Gastroesophageal sphincter (tissue), 4 donors: ENCODE data around the gene PRH2. TPM values are rescaled to one million over a fixed set of nuclear protein-coding genes. Genes with fewer than 3 reads are reported as not detected.

Source experiments
- ATAC-seq: fragments of 150-250 bp; one replicate; pipeline ENCODE4 v1.9.1; 2016; ENCODE audit warnings: mild to moderate bottlenecking, moderate library complexity
- H3K27ac ChIP-seq, 4 donors: fragments of 200-600 bp; sonication (generic) in 3 of 4; 1 replicate in 3 of 4; 2 replicates in 1 of 4; pipeline ENCODE4 v1.5.1; 2016 to 2019
- H3K27me3 ChIP-seq: fragments of 200-600 bp; sonication (generic); one replicate; pipeline ENCODE4 v1.5.1; 2019
- H3K36me3 ChIP-seq, 2 donors: fragments of 200-600 bp; sonication (generic); one replicate each; pipeline ENCODE4 v1.5.1; 2019; ENCODE audit warnings: control low read depth in 1 of 2
- H3K4me1 ChIP-seq, 3 donors: fragments of 200-600 bp; sonication (generic); 1 replicate in 2 of 3; 2 replicates in 1 of 3; pipeline ENCODE4 v1.5.1; 2016 to 2019; ENCODE audit warnings: control low read depth in 2 of 3
- H3K4me3 ChIP-seq, 2 donors: fragments of 200-600 bp; sonication (generic); one replicate each; pipeline ENCODE4 v1.5.1; 2019; ENCODE audit warnings: mild to moderate bottlenecking in 1 of 2, moderate library complexity in 1 of 2
- H3K9me3 ChIP-seq, 3 donors: fragments of 200-600 bp; sonication (generic); one replicate each; pipeline ENCODE4 v1.5.1; 2017 to 2019; ENCODE audit warnings: control low read depth in 2 of 3
- EP300 ChIP-seq: sonication (generic); formaldehyde crosslinking; IDR thresholded peaks from one replicate; pipeline ENCODE4 v1.6.1; 2017; ENCODE audit warnings: antibody characterized with exemption, mild to moderate bottlenecking
- POLR2A ChIP-seq, 2 donors: fragments of 450-650 bp; IDR thresholded peaks; one replicate each; pipeline ENCODE4 v1.6.1; 2017; ENCODE audit warnings: antibody characterized with exemption in 2 of 2, mild to moderate bottlenecking in 2 of 2, moderate library complexity in 1 of 2
- POLR2AphosphoS5 ChIP-seq: sonication (generic); formaldehyde crosslinking; IDR thresholded peaks from one replicate; pipeline ENCODE4 v1.6.1; 2017; ENCODE audit warnings: antibody characterized with exemption
- WGBS, 2 donors: methylation state at CpG; one replicate each; pipeline ENCODE4 v1.1.5; 2018; ENCODE audit warnings: low coverage in 1 of 2; 5-methylcytosine and 5-hydroxymethylcytosine counted together
- total RNA-seq, 4 donors: library from RNA; depleted of rRNA; stranded (reverse); fragments of >200 nt; gene quantifications; one replicate each; pipeline ENCODE4 v1.1.0, GENCODE V29; 2016
- TF ChIP-seq, protein P1 (sequence below), 4 experiments: fragments of 200-600 bp in 2 of 4; fragments of 450-650 bp in 2 of 4; sonication (generic) in 1 of 4; IDR thresholded peaks; one replicate each; pipeline ENCODE4 v1.5.1; 2017 to 2019; ENCODE audit warnings: antibody characterized with exemption in 4 of 4, mild to moderate bottlenecking in 2 of 4, moderate library complexity in 2 of 4

PRH2 gene
- total RNA-seq = 1 to 10 TPM in 1 of 4 donors, not detected in 3; 6.0 TPM

DNA sequence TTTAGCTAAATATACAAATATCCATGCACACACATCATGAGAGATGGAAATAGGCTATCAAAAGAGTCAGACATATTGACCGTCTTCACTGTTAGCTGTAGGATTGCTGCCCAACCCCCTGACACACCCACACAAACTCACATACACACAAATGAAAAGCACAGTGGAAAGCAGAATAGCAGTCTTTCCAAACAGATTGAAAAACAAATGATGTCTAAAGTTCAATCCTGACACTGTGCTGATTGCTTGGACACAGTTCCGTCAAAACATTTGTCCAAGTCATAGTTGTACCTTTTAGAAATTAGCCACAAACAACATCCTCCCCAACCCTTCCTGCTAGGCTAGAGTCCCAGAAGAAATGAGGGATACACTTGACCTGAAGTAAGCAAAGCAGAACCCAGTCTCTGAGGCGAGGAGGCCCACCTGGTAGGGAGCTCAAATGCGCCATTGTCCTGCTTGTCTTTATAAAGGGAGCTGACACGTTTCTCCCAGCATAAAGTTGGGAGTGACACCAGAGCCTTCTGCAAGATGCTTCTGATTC is at the start of gene PRH2:
Gene PRH2, plus strand, starts transcription at position 491 of the 541 bp plus-strand sequence. Its CDS starts 38 bp downstream, at position 529.
- no peak within 1 kb of the TSS for H3K27ac ChIP-seq

DNA sequence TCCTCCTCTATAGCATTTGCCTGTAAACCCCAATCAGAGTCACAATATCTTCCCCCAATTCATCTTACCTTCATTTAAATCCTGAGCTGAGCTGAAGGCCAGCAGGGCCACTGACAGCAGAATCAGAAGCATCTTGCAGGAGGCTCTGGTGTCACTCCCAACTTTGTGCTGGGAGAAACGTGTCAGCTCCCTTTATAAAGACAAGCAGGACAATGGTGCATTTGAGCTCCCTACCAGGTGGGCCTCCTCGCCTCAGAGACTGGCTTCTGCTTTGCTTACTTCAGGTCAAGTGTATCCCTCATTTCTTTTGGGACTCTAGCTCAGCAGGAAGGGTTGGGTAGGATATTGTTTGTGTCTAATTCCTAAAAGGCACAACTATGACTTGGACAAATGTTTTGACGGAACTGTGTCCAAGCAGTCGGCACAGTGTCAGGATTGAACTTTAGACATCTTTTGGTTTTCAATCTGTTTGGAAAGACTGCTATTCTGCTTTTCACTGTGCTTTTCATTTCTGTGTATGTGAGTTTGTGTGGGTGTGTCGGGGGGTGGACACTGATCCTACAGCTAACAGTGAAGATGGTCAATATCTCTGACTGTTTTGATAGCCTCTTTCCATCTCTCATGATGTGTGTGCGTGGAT is 44.8 kb upstream of the PRH2 start, which contains the start of gene PRH1:
Gene PRH1, minus strand, starts transcription at position 170 of the 640 bp plus-strand sequence. Its CDS starts 38 bp downstream, at position 132.
- H3K27ac ChIP-seq = no peak within 1 kb of the TSS
- no peaks in the 10 kb centered on the region for H3K9me3 ChIP-seq
- no peak for ATAC-seq
- H3K4me1 ChIP-seq = no peaks in the 10 kb centered on the region
- H3K4me3 ChIP-seq = no peak within 1 kb of the TSS
- 81 to 92% methylated on average over 2 to 3 of the region's 6 CpGs for WGBS, 2 donors
- H3K27me3 ChIP-seq = no peaks in the 10 kb centered on the region
- TF ChIP-seq POLR2A (IDR thresholded peaks at IDR 0.05) (no peak), POLR2AphosphoS5 (no peak), EP300 (no peak)
- TF ChIP-seq, protein P1, sequence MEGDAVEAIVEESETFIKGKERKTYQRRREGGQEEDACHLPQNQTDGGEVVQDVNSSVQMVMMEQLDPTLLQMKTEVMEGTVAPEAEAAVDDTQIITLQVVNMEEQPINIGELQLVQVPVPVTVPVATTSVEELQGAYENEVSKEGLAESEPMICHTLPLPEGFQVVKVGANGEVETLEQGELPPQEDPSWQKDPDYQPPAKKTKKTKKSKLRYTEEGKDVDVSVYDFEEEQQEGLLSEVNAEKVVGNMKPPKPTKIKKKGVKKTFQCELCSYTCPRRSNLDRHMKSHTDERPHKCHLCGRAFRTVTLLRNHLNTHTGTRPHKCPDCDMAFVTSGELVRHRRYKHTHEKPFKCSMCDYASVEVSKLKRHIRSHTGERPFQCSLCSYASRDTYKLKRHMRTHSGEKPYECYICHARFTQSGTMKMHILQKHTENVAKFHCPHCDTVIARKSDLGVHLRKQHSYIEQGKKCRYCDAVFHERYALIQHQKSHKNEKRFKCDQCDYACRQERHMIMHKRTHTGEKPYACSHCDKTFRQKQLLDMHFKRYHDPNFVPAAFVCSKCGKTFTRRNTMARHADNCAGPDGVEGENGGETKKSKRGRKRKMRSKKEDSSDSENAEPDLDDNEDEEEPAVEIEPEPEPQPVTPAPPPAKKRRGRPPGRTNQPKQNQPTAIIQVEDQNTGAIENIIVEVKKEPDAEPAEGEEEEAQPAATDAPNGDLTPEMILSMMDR (IDR thresholded peaks at IDR 0.05) = no peak
- peaks cover 0 to 17% of the 10 kb centered on the region in 2 donors for H3K36me3 ChIP-seq

More for the DNA sequence above, at the start of gene PRH2:
- H3K4me3 ChIP-seq = no peak within 1 kb of the TSS
- no peaks in the 10 kb centered on the region for H3K4me1 ChIP-seq
- no peaks in the 10 kb centered on the region for H3K27me3 ChIP-seq
- no peak for TF ChIP-seq EP300
- TF ChIP-seq POLR2AphosphoS5 = no peak
- no peak for TF ChIP-seq POLR2A (IDR thresholded peaks at IDR 0.05)
- TF ChIP-seq, protein P1 (IDR thresholded peaks at IDR 0.05) = no peak
- H3K9me3 ChIP-seq = no peaks in the 10 kb centered on the region
- WGBS, 2 donors = 92 to 100% methylated on average over 2 of the region's 5 CpGs
- ATAC-seq = no peak
- no peaks in the 10 kb centered on the region for H3K36me3 ChIP-seq

DNA sequence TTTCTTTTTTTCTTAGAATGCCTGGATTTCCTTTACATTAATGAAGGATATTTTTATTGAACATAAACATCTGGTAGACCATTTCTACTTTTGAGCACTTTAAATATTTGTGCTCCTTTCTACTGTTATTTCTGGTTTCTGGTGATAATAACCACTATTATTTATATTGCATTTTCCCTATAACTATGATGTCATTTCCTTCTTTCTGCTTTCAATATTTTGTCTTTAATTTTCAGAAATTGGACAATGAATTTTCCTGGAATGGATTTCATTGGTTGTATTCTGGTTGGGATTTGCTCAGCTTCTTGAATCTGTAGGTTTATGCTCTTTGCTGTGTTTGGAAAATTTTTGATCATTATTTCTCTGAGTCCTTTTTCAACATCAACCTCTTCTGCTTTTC is 39.8 kb upstream of the PRH2 start:
- TF ChIP-seq, protein P1 (IDR thresholded peaks at IDR 0.05) = no peak
- no peak for ATAC-seq
- no peak overlapping the region for H3K4me3 ChIP-seq

DNA sequence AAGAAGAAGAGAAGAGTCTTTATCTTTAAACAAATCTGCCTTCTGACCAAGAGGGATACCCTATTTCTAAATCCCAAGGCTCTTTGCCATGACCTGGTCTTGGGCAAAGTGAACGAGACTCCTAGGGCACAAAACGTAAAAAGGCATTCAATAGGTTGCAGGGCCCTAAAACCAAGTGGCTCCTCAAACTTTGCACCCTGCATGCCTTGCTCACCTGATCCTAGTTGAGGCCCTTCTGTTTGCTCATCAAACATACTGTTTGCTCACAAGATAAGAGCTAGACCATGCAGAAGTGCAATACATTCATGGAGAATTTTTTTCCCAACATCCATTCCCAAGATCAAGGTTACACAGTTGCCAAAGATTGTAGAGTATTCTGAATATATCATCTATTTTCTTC is 37.1 kb upstream of the PRH2 start:
- Histone ChIP-seq H3K9me3 (no peaks in the 10 kb centered on the region), H3K27ac (no peak overlapping the region), H3K4me1 (no peaks in the 10 kb centered on the region), H3K36me3 (peaks cover 0 to 10% of the 10 kb centered on the region in 2 donors), H3K4me3 (no peak overlapping the region), H3K27me3 (no peaks in the 10 kb centered on the region)
- TF ChIP-seq EP300 (no peak), POLR2A (IDR thresholded peaks at IDR 0.05) (no peak)
- TF ChIP-seq, protein P1 (IDR thresholded peaks at IDR 0.05) = no peak
- ATAC-seq = no peak
- WGBS, 2 donors = 90 to 100% methylated on average over 2 of the region's 2 CpGs

More for the DNA sequence above, 39.8 kb upstream of the PRH2 start:
- no peaks in the 10 kb centered on the region for H3K9me3 ChIP-seq
- no peaks in the 10 kb centered on the region for H3K4me1 ChIP-seq
- H3K27ac ChIP-seq = no peak overlapping the region
- H3K36me3 ChIP-seq = peaks cover 0 to 10% of the 10 kb centered on the region in 2 donors
- no peaks in the 10 kb centered on the region for H3K27me3 ChIP-seq

DNA sequence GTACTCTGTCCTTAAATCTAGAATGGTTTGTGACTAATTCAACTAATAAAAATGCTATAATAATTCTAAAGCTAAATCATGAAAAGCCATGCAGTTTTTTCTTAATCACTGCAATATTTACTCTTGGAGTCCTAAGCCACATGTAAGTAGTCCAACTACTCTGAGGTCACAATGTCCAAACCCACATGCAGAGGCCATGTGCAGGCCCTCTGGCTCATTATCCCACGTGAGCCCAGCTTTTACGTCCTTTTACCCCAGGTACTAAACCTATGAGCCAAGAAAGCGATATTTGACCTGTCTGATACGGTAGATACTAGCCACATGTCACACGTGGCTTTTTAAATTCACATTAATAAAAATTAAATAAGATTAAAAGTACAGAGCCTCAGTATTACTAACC is 32.2 kb upstream of the PRH2 start:
- WGBS, 2 donors = 94% methylated on average over 4 to 5 of the region's 5 CpGs
- Histone ChIP-seq H3K9me3 (no peaks in the 10 kb centered on the region), H3K4me1 (no peaks in the 10 kb centered on the region), H3K36me3 (peaks cover 0 to 2% of the 10 kb centered on the region in 2 donors), H3K27me3 (no peaks in the 10 kb centered on the region), H3K4me3 (no peak overlapping the region), H3K27ac (no peak overlapping the region)
- ATAC-seq = no peak
- TF ChIP-seq, protein P1 (IDR thresholded peaks at IDR 0.05) = no peak
- no peak for TF ChIP-seq POLR2A (IDR thresholded peaks at IDR 0.05)
- no peak for TF ChIP-seq EP300
- TF ChIP-seq POLR2AphosphoS5 = no peak
